ENCODE measurements around the gene CCDC190.
A peak's percentile ranks its signal among the peaks of the same experiment; 100 is the strongest.

DNA sequence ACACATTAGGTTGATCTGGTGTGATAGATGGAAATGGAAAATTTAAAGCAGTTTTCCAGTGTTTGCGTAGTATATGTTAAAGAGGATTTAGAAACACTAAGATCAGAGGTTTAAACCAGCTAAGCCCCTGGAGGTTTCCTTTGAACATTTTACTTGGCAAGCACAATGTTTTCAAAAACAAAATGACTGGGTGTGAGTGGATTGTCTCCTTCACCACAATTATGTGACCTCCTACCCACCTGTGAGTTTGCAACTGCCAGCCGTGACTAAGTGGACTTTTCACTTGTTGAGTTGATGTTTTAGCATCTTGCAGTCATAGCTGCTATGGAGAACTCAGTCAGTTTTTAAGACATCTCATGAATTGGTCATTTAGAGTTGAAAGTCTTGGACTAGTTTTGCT, 4.7 kb downstream of the CCDC190 start:
- TF ChIP-seq POLR2A (IDR thresholded peaks at IDR 0.05; ENCODE audit: low read depth, low read length) = no peak
- TF ChIP-seq CTCF (conservative IDR thresholded peaks at IDR 0.05; ENCODE audit: low read depth, low read length) = no peak
- TF ChIP-seq SMC3 (IDR thresholded peaks at IDR 0.05; ENCODE audit: low read depth, low read length) = no peak
- peak; percentile 19; the same call in 1 of the 2 replicates for TF ChIP-seq MAFK (IDR thresholded peaks at IDR 0.05; ENCODE audit: low read depth, low read length)
- TF ChIP-seq CEBPB (IDR thresholded peaks at IDR 0.05; ENCODE audit: low read depth, low read length) = peak; percentile 66; the same call in 1 of the 2 replicates
- TF ChIP-seq MXI1 (IDR thresholded peaks at IDR 0.05; ENCODE audit: borderline replicate concordance, low read depth, low read length) = no peak
- TF ChIP-seq USF2 (IDR thresholded peaks at IDR 0.05; ENCODE audit: low read depth, low read length) = no peak

Data from IMR-90 (cell line).